Activated CD4-positive, alpha-beta T cell treated with anti-CD3 and anti-CD28 coated beads for 48 hours (primary cell): Measurements from ENCODE around the gene ACTN4.
"Not testable (repeated sequence)": the region's sequence is repeated elsewhere in the genome, so short reads cannot be mapped to it uniquely, and the experiment has no call there.

ENCODE experiments used
- DNase-seq: peaks from one replicate; pipeline ENCODE4 v3.0.0-alpha.2; 2020

The ACTN4 gene

DNA sequence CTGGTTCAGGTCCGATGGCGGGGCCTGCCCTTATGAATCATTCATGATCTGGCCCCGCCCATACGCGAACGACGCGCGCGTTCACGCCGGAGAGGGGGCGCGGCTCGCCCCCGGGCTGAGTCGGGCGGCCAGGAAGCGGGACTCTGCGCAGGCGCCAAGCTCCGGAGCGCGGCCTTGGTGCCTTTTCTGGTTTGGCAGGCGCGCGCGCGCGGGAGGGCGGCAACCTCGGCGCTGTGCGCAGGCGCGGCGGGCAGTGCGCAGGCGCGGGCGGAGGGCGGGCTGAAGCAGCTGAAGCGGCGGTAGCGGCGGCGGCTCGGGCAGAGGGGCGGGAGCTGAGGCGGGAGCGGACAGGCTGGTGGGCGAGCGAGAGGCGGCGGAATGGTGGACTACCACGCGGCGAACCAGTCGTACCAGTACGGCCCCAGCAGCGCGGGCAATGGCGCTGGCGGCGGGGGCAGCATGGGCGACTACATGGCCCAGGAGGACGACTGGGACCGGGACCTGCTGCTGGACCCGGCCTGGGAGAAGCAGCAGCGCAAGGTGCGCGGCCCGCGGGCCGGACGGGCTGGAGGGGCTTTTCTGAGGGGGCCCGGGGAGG is at the start of gene ACTN4:
Gene ACTN4, plus strand, starts transcription at position 282 of the 598 bp plus-strand sequence. Its CDS starts 97 bp downstream, at position 379.
- DNase-seq, result peak; percentile 100

DNA sequence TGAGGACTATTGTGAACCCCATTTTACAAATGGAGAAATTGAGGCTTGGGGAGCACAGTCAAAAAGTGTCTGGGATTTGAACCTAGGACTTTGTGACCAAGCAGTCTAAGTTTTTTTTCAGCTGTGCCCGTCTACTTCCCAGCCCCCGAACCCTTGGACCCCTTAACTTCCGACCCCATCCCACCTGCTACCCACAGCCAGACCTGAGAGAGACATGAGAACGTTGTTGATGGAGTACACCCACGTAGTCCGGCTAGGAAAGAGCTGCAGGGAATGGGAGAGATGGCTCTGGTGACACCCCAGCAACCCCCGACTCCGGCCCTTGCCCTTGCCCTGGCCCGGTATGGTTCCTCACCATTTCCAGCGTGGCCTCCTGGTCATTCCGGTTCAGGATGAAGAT is 47.7 kb upstream of the ACTN4 start:
- no peak for DNase-seq

GRCh38 chr19:38602856-38603255 is 44.6 kb upstream of the ACTN4 start:
- DNase-seq, result not testable (repeated sequence)

DNA sequence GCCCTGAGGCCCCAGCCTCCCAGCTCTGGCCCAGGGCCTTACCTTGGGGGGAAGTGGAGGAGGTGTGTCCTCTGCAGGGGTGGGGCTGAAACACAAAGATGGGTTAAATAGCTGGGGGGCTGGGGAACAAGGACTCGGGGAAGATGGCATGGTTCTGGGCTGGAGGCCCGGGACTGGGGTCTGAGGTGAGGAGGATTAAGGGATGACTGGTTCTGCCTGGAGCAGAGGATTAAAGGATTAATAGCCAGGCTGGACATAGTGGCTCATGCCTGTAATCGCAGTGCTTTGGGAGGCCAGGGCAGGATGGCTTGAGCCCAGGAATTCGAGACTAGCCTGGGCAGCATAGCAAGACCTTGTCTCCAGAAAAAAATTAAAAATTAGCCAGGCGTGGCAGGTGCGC is 41.3 kb upstream of the ACTN4 start:
- DNase-seq, result no peak

DNA sequence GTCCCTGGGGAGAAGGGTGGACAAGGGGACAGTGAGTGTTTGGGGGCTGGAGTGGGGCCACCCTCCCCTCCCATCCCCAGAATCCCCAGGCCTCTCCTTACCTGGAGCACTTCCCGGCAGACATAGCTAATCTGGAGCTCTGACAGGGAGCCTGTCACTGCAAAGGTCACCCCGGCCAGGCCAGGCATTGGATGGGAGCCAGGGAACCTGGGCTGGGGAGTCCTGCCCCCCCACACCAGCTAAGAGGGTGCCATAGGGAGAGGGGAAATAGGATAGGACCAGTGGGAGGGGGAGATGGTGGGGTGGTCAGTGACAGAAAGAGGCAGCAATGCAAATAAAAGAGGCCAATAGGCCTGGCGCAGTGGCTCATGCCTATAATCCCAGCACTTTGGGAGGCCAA is 33.2 kb upstream of the ACTN4 start:
- DNase-seq, result no peak

DNA sequence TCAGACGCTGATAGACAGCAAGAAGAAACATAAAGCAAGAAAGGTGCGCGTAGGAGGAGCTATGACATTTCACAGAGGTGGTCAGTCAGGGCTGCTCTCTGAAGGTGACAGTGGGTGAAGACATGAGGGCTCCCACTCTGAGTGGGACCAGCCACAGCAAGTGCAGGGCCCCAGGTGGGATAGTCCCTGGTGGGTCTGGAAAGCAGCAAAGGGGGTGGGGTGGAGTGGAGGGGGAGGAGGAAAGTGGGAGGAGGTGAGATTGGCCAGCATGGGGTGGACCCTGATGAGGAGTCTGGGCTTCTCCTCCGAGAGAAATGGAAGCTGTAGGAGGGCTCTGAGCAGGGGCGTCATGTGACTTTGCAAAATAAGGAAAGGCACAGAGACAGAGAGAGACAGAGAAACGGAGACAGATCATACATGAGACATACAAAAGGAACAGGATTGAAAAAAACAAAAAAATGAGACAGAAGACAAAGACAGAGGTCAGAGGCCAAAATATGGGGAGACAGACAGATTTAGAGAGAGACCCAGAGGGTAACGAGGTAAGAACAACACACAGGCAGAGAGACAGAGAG is 32.4 kb upstream of the ACTN4 start:
- DNase-seq, result no peak

GRCh38 chr19:38616265-38616664 is 31.2 kb upstream of the ACTN4 start:
- DNase-seq, result no peak

- DNase-seq, result peak; percentile 42
Measured at GRCh38 chr19:38617283-38617763, 30.1 kb upstream of the ACTN4 start.

DNA sequence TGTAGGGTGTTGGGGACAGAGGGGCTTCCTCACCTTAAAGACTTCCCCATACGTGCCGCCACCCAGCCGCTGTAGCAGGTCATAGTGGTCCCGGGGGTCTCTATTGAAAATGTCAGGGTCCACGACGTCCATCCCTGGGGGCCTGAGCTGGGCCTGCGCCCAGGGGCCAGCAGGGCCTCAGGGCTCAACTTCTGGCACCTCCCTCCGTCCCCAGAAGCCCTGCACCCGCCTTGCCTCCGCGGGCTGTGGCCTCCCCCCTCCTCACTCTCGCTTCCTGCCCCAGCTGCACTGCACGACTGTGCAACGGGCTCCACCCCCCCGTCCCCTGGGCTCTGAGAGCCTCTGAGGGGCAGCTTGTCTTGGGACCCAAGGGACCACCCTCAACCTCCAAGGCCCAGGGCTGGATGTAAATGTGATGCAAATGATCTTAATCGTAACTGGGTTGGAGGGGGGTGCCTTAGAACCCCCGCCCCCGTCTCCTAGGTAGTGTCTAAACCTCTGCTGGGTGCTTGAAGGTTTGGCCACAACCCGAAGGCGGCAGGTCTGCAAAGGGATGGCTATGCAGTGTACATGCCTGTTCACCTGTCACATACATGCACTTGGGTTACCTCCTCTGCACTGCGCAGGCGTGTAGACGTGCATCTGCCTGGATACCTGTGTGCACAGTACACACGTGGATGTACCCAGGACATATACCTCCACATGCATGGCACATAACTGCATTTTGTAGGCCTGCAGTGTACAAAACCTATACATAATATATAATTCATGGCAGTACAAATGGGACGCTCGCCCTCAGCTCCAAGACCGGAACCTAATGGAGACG is 29.5 kb upstream of the ACTN4 start, which contains the start of gene MAP4K1:
Gene MAP4K1, minus strand, starts transcription at position 190 of the 826 bp plus-strand sequence. Its CDS starts 58 bp downstream, at position 132.
- DNase-seq, result peak; percentile 79

DNA sequence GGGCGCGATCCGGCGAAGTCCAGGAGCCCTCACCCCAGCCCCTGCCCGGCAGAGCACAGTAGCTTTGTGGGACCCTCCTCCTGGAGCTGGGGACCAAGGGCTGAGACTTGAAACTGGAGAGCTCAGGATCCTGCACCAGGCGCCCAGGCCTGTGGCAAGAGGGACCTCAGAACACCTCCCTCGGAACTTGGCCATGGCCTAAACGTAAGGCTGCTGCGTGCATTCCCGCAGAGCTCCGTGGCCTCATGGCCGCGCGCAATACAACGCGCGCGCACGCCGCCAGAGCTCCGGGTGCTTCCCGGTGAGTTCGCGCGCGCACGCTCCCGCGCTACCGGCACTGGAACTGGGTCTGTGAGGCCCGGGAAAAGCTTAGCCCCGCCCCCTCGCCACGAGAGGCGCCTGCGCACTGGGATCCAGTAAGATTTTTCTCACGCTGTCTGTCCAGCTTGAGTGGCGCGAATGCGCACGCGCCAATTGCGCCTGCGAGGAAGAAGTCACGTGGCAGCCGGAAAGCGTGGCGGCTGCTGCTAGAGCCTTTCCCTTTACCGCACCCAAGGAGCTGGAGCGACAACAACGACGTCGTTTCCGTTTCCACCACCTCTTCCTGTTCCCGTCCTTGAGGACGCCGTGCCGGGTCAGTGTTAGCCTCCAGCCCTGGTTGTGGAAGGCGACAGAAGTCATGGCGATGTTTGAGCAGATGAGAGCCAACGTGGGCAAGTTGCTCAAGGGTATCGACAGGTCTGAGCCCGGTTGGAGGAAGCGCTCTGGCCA is 28.7 kb upstream of the ACTN4 start, which contains the start of gene EIF3K:
Gene EIF3K, plus strand, starts transcription at position 599 of the 771 bp plus-strand sequence. Its CDS starts 81 bp downstream, at position 680.
- DNase-seq, result peak; percentile 99

GRCh38 chr19:38619361-38620174 is 27.9 kb upstream of the ACTN4 start:
- no peak for DNase-seq

DNA sequence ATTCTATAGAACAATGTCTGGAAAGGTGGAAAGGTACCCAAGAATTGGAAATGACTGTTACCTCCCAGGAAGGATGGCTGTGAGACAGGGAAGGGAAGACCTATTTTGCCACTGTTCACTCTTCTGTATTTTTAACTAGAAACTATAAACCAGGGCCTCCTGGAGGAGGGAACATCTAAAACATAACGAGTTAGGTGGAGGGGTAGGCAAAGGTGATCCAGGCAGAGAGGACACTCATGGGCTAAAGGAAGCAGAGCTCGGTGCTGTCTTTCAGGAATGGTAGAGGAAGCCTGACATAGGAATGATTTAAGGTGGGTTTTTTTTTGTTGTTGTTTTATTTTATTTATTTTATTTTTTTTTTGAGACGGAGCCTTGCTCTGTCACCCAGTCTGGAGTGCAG is 22.6 kb upstream of the ACTN4 start:
- DNase-seq, result no peak

DNA sequence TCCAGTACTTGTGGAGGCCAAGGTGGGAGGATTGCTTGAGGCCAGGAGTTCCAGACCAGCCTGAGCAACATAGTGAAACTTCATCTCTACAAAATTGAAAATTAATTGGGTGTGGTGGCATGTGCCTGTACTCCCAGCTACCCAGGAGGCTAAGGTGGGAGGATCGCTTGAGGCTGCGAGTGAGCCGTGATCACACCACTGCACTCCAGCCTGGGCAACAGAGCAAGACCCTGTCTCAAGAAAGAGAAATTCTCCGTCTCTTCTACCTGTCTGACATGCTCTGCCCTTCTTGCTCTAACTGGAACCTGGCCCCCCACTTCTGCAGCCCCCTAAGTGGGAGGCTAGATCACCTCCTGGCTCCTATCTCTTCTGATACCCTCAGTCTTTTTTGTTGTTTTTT is 21.0 kb upstream of the ACTN4 start:
- no peak for DNase-seq

DNA sequence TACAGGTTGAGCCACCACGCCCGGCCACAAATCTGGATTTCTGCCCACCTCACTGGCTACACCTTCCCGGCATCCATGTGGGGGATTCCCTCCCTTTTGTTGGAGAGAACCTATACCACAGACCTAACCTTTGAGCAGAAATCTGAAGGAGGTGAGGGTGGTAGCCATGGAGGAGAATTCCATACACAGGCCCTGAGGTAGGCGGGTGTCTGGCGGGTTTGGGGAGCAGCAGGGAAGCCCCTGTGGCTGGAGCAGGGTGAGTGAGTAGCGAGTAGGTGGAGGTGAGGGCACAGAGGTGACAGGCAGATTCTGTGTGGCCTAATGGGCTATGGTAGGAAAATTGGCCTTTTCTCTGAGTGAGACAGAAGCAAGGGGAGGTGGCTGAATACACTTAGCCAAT is 17.9 kb upstream of the ACTN4 start:
- DNase-seq, result no peak

- not testable (repeated sequence) for DNase-seq
Measured at GRCh38 chr19:38631301-38631700, 16.1 kb upstream of the ACTN4 start.

DNA sequence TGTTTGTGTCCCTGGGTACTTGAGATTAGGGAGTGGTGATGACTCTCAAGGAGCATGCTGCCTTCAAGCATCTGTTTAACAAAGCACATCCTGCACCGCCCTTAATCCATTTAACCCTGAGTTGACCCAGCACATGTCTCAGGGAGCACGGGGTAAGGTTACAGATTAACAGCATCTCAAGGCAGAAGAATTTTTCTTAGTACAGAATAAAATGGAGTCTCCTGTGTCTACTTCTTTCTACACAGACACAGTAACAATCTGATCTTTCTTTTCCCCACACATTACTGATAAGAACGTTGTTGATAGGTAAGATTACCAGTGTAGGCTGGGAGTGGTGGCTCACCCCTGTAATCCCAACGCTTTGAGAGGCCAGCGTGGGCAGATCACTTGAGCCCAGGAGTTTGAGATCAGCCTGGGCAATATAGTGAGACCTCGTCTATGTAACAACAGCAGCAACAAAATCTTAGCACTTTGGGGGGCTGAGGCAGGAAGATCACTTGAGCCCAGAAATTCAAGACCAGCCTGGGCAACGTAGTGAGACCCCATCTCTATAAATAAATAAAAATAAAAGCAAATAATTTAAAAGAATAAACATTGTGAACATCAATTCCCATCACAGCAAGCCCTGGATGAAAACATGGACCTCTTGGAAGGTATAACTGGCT is 15.5 kb upstream of the ACTN4 start:
- not testable (repeated sequence) for DNase-seq

GRCh38 chr19:38632476-38633213 is 14.8 kb upstream of the ACTN4 start:
- no peak for DNase-seq

- peak; percentile 83 for DNase-seq
Measured at GRCh38 chr19:38634757-38635482, 12.5 kb upstream of the ACTN4 start.

- DNase-seq, result no peak
Measured at GRCh38 chr19:38635483-38636399, 11.7 kb upstream of the ACTN4 start.
